GM23338 (cell line): ENCODE data around the gene MAPRE2. TPM values are rescaled to one million over a fixed set of nuclear protein-coding genes. Genes with fewer than 3 reads are reported as not detected.

ENCODE experiments used
- ATAC-seq: fragments of 200-7000 bp; cut with Tn5 transposase; 3 replicates; pipeline ENCODE4 v1.9.1; 2020
- DNase-seq: peaks from one replicate; pipeline ENCODE4 v3.0.0-alpha.2; 2015; ENCODE audit warnings: low spot score
- H2AFZ ChIP-seq: fragments of 200-600 bp; sonication (generic); 2 replicates; pipeline ENCODE4 v1.8.0; 2016; ENCODE audit warnings: antibody characterized with exemption, mild to moderate bottlenecking, moderate library complexity
- H3F3A ChIP-seq: fragments of 200-600 bp; sonication (generic); replicated peaks from 2 replicates; pipeline ENCODE4 v1.8.0; 2017; ENCODE audit warnings: antibody characterized with exemption, mixed run types, low read depth
- H3K27ac ChIP-seq: fragments of 200-600 bp; sonication (generic); 2 replicates; pipeline ENCODE4 v1.6.1; 2016; ENCODE audit warnings: low read depth
- H3K27me3 ChIP-seq: fragments of 200-600 bp; sonication (generic); 2 replicates; pipeline ENCODE4 v1.8.0; 2016; ENCODE audit warnings: mild to moderate bottlenecking, mixed run types, moderate library complexity; ENCODE audit not compliant: insufficient read depth
- H3K36me3 ChIP-seq: fragments of 200-600 bp; sonication (generic); 2 replicates; pipeline ENCODE4 v1.8.0; 2016; ENCODE audit warnings: mild to moderate bottlenecking; ENCODE audit not compliant: insufficient read depth
- H3K4me1 ChIP-seq: fragments of 200-600 bp; sonication (generic); 2 replicates; pipeline ENCODE4 v1.8.0; 2016; ENCODE audit warnings: mild to moderate bottlenecking, moderate library complexity; ENCODE audit not compliant: insufficient read depth
- H3K4me2 ChIP-seq: fragments of 200-600 bp; sonication (generic); 2 replicates; pipeline ENCODE4 v1.7.1; 2017; ENCODE audit warnings: mixed run types
- H3K4me3 ChIP-seq: fragments of 200-600 bp; sonication (generic); 2 replicates; pipeline ENCODE4 v1.6.1; 2016; ENCODE audit warnings: mixed run types
- H3K79me2 ChIP-seq: fragments of 200-600 bp; sonication (generic); replicated peaks from 2 replicates; pipeline ENCODE4 v1.8.0; 2017; ENCODE audit warnings: mild to moderate bottlenecking; ENCODE audit not compliant: insufficient read depth
- H3K9me2 ChIP-seq: fragments of 200-600 bp; sonication (generic); 2 replicates; pipeline ENCODE4 v1.8.0; 2017; ENCODE audit not compliant: insufficient read depth
- H4K20me1 ChIP-seq: fragments of 200-600 bp; sonication (generic); replicated peaks from 2 replicates; pipeline ENCODE4 v1.8.0; 2017; ENCODE audit warnings: mild to moderate bottlenecking; ENCODE audit not compliant: insufficient read depth
- H3K27ac Mint-ChIP-seq: 2 replicates; pipeline ENCODE4 v1.8.0; 2020; ENCODE audit warnings: inconsistent platforms, mild to moderate bottlenecking, moderate library complexity, mixed read lengths
- H3K27me3 Mint-ChIP-seq: 3 replicates; pipeline ENCODE4 v1.8.0; 2022; ENCODE audit warnings: low read depth, mild to moderate bottlenecking, moderate library complexity, mixed read lengths, inconsistent platforms; ENCODE audit not compliant: insufficient read depth, poor library complexity
- H3K36me3 Mint-ChIP-seq: 3 replicates; pipeline ENCODE4 v1.8.0; 2021; ENCODE audit warnings: low read depth, mild to moderate bottlenecking, inconsistent platforms, moderate library complexity, mixed read lengths
- H3K4me1 Mint-ChIP-seq: 3 replicates; pipeline ENCODE4 v1.8.0; 2020; ENCODE audit warnings: mild to moderate bottlenecking, inconsistent platforms, mixed read lengths
- H3K4me3 Mint-ChIP-seq: 3 replicates; pipeline ENCODE4 v1.8.0; 2021; ENCODE audit warnings: moderate library complexity, mild to moderate bottlenecking, inconsistent platforms, mixed read lengths
- H3K9me3 Mint-ChIP-seq: 3 replicates; pipeline ENCODE4 v1.8.0; 2020; ENCODE audit warnings: moderate library complexity, mild to moderate bottlenecking, inconsistent platforms, mixed read lengths
- CTCF ChIP-seq, 2 experiments: fragments of 200-600 bp in 1 of 2; sonication (generic) in 1 of 2; conservative IDR thresholded peaks; 2 replicates each; pipeline versions ENCODE4 v1.5.1 to v1.6.1; 2016 to 2017; ENCODE audit warnings: antibody characterized with exemption in 2 of 2, low read depth in 2 of 2, mild to moderate bottlenecking in 2 of 2, moderate library complexity in 1 of 2
- ETS1 ChIP-seq: IDR thresholded peaks from 2 replicates; pipeline ENCODE4 v1.6.1; 2016; ENCODE audit warnings: antibody characterized with exemption
- EZH2 ChIP-seq: fragments of 200-600 bp; sonication (generic); IDR thresholded peaks from one replicate; pipeline ENCODE4 v1.8.0; 2017; ENCODE audit warnings: antibody characterized with exemption, mild to moderate bottlenecking, low read depth; ENCODE audit not compliant: unreplicated experiment
- EZH2phosphoT487 ChIP-seq: fragments of 200-600 bp; sonication (generic); IDR thresholded peaks from one replicate; pipeline ENCODE4 v1.8.1; 2018; ENCODE audit warnings: antibody characterized with exemption; ENCODE audit not compliant: unreplicated experiment
- JUNB ChIP-seq: IDR thresholded peaks from one replicate; pipeline ENCODE4 v1.6.1; 2016; ENCODE audit warnings: antibody characterized with exemption; ENCODE audit not compliant: unreplicated experiment
- REST ChIP-seq: IDR thresholded peaks from one replicate; pipeline ENCODE4 v1.6.1; 2018; ENCODE audit warnings: antibody characterized with exemption; ENCODE audit not compliant: unreplicated experiment
- STAT1 ChIP-seq: IDR thresholded peaks from one replicate; pipeline ENCODE4 v1.6.1; 2016; ENCODE audit warnings: antibody characterized with exemption; ENCODE audit not compliant: unreplicated experiment
- ZNF114 ChIP-seq: fragments of 250-450 bp; sonication (Bioruptor Pico); IDR thresholded peaks from 2 replicates; pipeline ENCODE4 v1.5.0; 2020; ENCODE audit warnings: mild to moderate bottlenecking, moderate library complexity
- ZNF462 ChIP-seq: fragments of 250-450 bp; sonication (Bioruptor Pico); IDR thresholded peaks from 2 replicates; pipeline ENCODE4 v1.5.0; 2020; ENCODE audit warnings: mild to moderate bottlenecking, moderate library complexity
- polyA plus RNA-seq: library from polyadenylated mRNA; unstranded; fragments of >200 nt; fragmentation: Nextera tagmentation; extraction: Ambion mirVana; gene quantifications from 2 replicates; pipeline ENCODE4 v1.2.1, GENCODE V29; 2016
- total RNA-seq: library from RNA; depleted of rRNA; stranded (reverse); fragments of >200 nt; shearing (Covaris generic); gene quantifications from 2 replicates; pipeline ENCODE4 v1.2.3, GENCODE V29; 2014

The MAPRE2 gene
- total and polyA plus RNA-seq, 2 experiments from 2014 or later = 17.8 to 40.4 TPM

- no peak overlapping the region for H3K4me3 Mint-ChIP-seq
- DNase-seq (no peak), ATAC-seq (no peak)
- no peak overlapping the region for H3K27ac Mint-ChIP-seq
- Histone ChIP-seq H3K79me2 (no peaks in the 10 kb centered on the region), H4K20me1 (no peaks in the 10 kb centered on the region), H3K36me3 (no peaks in the 10 kb centered on the region), H3K9me2 (peaks cover 11% of the 10 kb centered on the region; the same call in 1 of the 2 replicates), H3K27me3 (no peaks in the 10 kb centered on the region), H3K27ac (no peak overlapping the region), H2AFZ (no peak overlapping the region), H3K4me1 (no peaks in the 10 kb centered on the region), H3K4me2 (no peak overlapping the region), H3F3A (no peaks in the 10 kb centered on the region), H3K4me3 (no peak overlapping the region)
- no peak for TF ChIP-seq ZNF114 (CRISPR knock-in tag)
- TF ChIP-seq ETS1 = no peak
- TF ChIP-seq CTCF (conservative IDR thresholded peaks at IDR 0.05; ENCODE audit: low read depth in 2 of 2) = no peak
- no peak for TF ChIP-seq JUNB
- TF ChIP-seq ZNF462 = no peak
- no peak for TF ChIP-seq EZH2
- no peak for TF ChIP-seq REST
- TF ChIP-seq EZH2phosphoT487 = no peak
- TF ChIP-seq STAT1 = no peak
- no peaks in the 10 kb centered on the region for H3K36me3 Mint-ChIP-seq
- H3K4me1 Mint-ChIP-seq = no peaks in the 10 kb centered on the region
- H3K27me3 Mint-ChIP-seq = no peaks in the 10 kb centered on the region
- no peaks in the 10 kb centered on the region for H3K9me3 Mint-ChIP-seq
Measured at GRCh38 chr18:35161934-35162333, 120.7 kb downstream of the MAPRE2 start.
